Activated CD8-positive, alpha-beta memory T cell treated with anti-CD3 and anti-CD28 coated beads, Interleukin-2, amount 50 U/mL, for 1 hour (primary cell): ENCODE measurements around the gene GLB1L2.

ENCODE experiments used
- DNase-seq: peaks from one replicate; pipeline ENCODE4 v3.0.0-alpha.2; 2020; ENCODE audit errors: extremely low read depth

GLB1L2 gene

GRCh38 chr11:134369656-134370525 lies 38.1 kb downstream of the GLB1L2 start:
- no peak for DNase-seq

- no peak for DNase-seq
Observed at GRCh38 chr11:134370526-134371435, 39.0 kb downstream of the GLB1L2 start.

- DNase-seq, result no peak
Observed at GRCh38 chr11:134371436-134372185, 39.8 kb downstream of the GLB1L2 start.

GRCh38 chr11:134372536-134372935 lies 40.7 kb downstream of the GLB1L2 start:
- no peak for DNase-seq

- no peak for DNase-seq
Observed at GRCh38 chr11:134372961-134373360, 41.2 kb downstream of the GLB1L2 start.

- no peak for DNase-seq
Observed at GRCh38 chr11:134373591-134374052, 41.8 kb downstream of the GLB1L2 start.

DNA sequence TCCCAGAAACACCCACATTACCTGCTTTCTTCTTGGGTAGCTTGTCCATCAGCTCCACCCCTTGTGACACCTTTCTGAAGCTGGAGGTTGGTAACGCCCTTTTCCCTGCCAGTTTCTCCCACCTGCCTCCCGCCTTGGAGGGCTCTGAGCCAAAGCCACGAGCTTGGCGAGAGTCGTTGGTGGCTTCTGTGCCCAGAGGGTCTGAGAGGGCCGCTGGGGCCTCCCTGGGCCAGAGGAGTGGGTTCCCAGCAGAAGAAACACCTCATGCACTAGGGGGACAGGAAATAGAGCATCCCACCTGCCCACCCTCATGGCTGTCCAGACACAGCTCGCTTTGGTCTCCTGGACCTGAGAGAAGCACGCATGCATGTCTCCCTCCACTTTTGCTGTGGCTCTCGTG lies 42.4 kb downstream of the GLB1L2 start:
- no peak for DNase-seq

GRCh38 chr11:134374891-134375550 lies 43.2 kb downstream of the GLB1L2 start:
- DNase-seq, result no peak

DNA sequence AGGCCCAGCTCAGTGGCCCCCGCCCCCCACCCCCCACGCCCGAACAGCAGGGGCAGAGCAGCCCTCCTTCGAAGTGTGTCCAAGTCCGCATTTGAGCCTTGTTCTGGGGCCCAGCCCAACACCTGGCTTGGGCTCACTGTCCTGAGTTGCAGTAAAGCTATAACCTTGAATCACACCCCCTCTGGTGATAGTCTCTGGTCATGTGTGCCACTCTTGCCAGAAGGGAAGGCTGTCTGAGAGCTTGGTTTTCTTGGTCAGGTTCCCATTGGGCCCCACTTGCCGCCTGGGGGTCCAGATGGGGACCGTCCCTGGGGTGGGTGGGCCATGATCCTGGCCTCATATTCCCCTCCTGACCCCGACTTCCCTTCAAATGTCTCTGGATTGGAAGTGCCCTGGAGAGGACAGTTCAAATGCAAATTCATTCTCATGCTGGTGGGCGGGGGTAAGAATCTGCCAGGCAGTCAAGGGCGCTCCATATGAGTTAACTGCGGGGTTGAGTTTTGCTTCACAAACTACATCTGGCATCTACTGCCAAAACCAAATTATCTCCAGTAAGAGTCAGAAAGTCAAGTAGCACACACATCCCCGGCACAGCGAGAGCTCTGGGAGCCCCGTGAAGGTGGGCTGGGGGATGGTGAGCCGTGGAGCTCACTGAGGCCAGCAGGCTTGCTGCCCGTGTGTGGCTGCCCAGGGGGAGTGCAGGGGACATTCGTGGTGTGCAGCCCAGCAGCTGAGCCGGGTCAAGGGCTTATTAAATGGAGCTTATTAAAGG lies 44.5 kb downstream of the GLB1L2 start:
- no peak for DNase-seq

DNA sequence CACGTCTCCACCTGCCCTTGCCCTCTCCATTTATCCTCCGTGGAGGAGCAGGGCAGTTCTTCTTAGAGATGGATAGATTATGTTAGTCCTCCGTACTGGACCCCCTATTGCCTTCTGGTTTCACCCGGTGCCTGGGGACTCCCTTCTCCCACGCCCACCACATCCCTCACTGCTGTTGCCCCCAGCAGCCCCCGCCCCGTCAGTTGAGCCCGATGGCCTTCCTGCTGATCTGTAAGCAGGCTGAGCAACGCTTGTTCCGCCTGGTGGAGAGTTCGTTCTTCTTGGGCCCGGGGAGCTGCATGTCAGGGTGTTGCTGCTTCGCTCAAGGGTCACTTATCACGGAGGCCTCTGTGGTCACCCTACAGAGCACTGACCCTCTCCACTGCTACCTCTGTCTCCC lies 46.1 kb downstream of the GLB1L2 start:
- DNase-seq, result no peak

- no peak for DNase-seq
Observed at GRCh38 chr11:134379241-134379640, 47.5 kb downstream of the GLB1L2 start.

DNA sequence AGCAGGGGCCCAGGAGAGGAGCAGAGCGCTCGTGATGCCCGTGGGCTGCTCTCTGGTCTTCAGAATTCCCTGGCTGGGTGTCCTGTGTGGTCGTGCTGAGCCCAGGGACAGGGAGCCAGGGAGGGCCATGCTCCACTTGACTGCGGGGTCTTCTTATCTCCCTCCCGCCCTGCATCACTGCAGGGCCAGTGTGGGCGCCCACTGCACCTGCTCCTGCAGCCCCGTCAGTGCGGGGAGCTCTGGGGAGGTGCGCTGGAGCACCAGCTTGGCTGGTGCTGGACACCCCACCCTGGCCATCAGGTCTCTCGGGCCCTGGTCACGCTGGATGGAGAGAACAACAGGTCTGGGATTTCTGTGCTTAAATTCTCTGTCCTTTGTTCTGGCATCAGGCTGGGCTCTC lies 48.4 kb downstream of the GLB1L2 start:
- DNase-seq, result no peak

GRCh38 chr11:134380785-134381184 lies 49.0 kb downstream of the GLB1L2 start:
- DNase-seq, result no peak

DNA sequence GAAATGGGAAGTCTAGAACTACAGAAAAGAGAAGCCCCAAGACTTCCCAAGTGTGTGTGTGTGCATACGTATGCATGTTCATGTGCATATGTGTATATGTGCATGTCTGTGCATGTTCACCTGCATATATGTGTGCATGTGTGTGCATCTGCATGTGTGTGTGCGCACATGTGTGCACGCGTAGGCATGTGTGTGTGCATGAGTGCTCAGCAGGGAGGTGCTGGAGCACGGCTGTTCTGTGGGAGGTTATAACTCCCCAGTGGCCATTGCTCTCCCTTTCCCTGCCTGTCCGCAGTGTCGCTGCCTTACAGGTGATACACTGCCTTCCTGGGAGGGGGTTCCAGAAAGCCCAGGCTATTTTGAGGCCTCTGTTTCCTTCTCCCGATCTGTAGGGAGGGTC lies 50.5 kb downstream of the GLB1L2 start:
- no peak for DNase-seq

GRCh38 chr11:134382830-134383229 lies 51.0 kb downstream of the GLB1L2 start:
- DNase-seq, result no peak

GRCh38 chr11:134383576-134384221 lies 51.9 kb downstream of the GLB1L2 start:
- no peak for DNase-seq

DNA sequence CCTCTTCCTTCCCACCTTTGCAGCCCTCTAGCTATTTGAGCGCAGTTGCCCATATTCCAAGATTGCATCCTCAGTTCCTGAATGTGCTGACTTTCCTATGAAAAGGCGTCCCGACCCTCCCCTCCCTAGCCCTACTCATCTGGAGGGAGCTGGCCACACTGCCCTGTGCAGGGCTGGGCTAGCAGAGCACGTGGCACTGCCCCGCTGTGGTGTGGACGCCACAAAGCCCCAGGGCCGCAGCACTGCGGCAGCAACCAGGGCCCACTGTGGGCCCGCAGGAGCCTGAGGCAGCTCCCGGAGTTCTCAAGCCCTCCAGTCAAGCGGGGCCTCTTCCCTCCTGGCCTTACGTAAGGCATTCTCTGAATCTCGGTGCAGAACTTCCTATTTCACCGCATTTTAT lies 52.6 kb downstream of the GLB1L2 start:
- no peak for DNase-seq

DNA sequence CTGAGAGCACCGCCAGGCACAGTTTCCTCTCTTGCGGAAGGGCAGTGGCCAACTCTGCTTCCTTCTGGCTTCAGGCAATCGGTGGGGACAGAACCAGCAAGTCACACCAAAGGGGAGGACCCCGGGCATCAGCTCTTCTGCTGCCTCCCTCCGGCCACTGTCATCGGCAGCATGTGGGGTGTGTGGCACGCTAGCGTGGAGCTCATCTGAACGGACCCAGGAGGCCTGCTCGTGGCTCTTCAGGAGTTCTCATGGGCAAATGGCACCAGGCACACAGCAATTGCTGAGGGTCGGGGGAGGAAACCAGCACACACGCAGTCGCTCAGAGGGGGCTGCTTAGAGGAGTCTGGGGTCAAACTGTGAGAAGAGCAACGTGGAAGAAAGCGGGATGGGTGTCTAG lies 53.4 kb downstream of the GLB1L2 start:
- DNase-seq, result no peak

GRCh38 chr11:134385774-134386565 lies 54.2 kb downstream of the GLB1L2 start:
- DNase-seq, result no peak
